Tibial nerve (tissue), 4 donors: ENCODE data around the gene GTPBP4. TPM values are rescaled to one million over a fixed set of nuclear protein-coding genes. Genes with fewer than 3 reads are reported as not detected.

Experiments
- DNase-seq, 2 donors: peaks; one replicate each; pipeline ENCODE4 v3.0.0-alpha.2; 2019; ENCODE audit warnings: low spot score in 2 of 2
- H3K27ac ChIP-seq, 4 donors: fragments of 200-600 bp; sonication (generic) in 3 of 4; one replicate each; pipeline ENCODE4 v1.5.1; 2017 to 2019; ENCODE audit warnings: mild to moderate bottlenecking in 1 of 4
- H3K27me3 ChIP-seq, 2 donors: fragments of 200-600 bp; sonication (generic) in 1 of 2; one replicate each; pipeline versions ENCODE4 v1.5.1 to v1.6.0; 2017 to 2019
- H3K36me3 ChIP-seq, 3 donors: fragments of 200-600 bp; sonication (generic); one replicate each; pipeline ENCODE4 v1.5.1; 2018 to 2019
- H3K4me1 ChIP-seq, 4 donors: fragments of 200-600 bp; sonication (generic) in 3 of 4; one replicate each; pipeline ENCODE4 v1.5.1; 2017 to 2019
- H3K4me3 ChIP-seq, 4 donors: fragments of 200-600 bp; sonication (generic) in 3 of 4; one replicate each; pipeline ENCODE4 v1.5.1; 2017 to 2019; ENCODE audit warnings: mild to moderate bottlenecking in 1 of 4, moderate library complexity in 1 of 4
- H3K9me3 ChIP-seq, 4 donors: fragments of 200-600 bp; sonication (generic) in 3 of 4; one replicate each; pipeline ENCODE4 v1.5.1; 2017 to 2019
- CTCF ChIP-seq, 5 experiments: fragments of 200-600 bp in 3 of 5; fragments of 450-650 bp in 2 of 5; sonication (generic) in 3 of 5; IDR thresholded peaks; one replicate each; pipeline ENCODE4 v1.5.1; 2016 to 2019; ENCODE audit warnings: antibody characterized with exemption in 5 of 5, mild to moderate bottlenecking in 3 of 5, moderate library complexity in 2 of 5
- EP300 ChIP-seq, 2 donors: sonication (generic); formaldehyde crosslinking; IDR thresholded peaks; one replicate each; pipeline ENCODE4 v1.6.1; 2017; ENCODE audit warnings: antibody characterized with exemption in 2 of 2, mild to moderate bottlenecking in 1 of 2
- POLR2A ChIP-seq, 2 donors: fragments of 450-650 bp; IDR thresholded peaks; one replicate each; pipeline ENCODE4 v1.6.1; 2017; ENCODE audit warnings: antibody characterized with exemption in 2 of 2, mild to moderate bottlenecking in 2 of 2, moderate library complexity in 2 of 2
- WGBS, 2 donors: methylation state at CpG; one replicate each; pipeline ENCODE4 v1.1.5; 2018; 5-methylcytosine and 5-hydroxymethylcytosine counted together
- total RNA-seq, 4 donors: library from RNA; depleted of rRNA; stranded (reverse); fragments of >200 nt; gene quantifications; one replicate each; pipeline ENCODE4 v1.1.0, GENCODE V29; 2016

The GTPBP4 gene
- total RNA-seq, 4 donors from 2014 or later: 19.0 to 45.0 (median 33.9) TPM

GRCh38 chr10:953836-954235, 34.4 kb upstream of the GTPBP4 start:
- Histone ChIP-seq H3K4me3 (no peak overlapping the region), H3K4me1 (no peaks in the 10 kb centered on the region), H3K27ac (no peak overlapping the region), H3K9me3 (no peaks in the 10 kb centered on the region), H3K27me3 (no peaks in the 10 kb centered on the region), H3K36me3 (no peaks in the 10 kb centered on the region)
- no peak for TF ChIP-seq POLR2A (IDR thresholded peaks at IDR 0.05)
- no peak for TF ChIP-seq EP300 (IDR thresholded peaks at IDR 0.05)
- no peak for TF ChIP-seq CTCF (IDR thresholded peaks at IDR 0.05)
- 76 to 78% methylated on average over 10 to 11 of the region's 11 CpGs for WGBS, 2 donors
- no peak for DNase-seq

DNA sequence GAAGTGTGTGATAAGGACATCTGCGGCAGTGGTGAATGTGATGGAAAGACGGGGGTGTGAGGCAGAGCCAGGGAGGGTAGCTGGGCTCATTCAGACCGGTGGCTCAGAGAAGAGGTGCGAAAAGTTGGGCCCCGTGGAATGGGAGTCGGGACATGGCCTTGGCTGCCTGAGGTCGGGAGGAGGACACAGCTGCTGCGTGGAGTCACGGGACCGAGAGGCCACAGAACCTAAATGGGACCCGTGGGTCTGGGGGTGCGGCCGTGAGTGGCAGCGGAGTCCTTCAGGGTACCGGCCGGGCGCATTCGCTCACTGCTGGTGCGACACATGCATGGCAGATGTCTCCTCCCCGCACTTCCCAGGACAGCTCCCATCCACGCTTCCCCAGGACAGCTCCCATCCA, 33.8 kb upstream of the GTPBP4 start:
- Histone ChIP-seq H3K9me3 (no peaks in the 10 kb centered on the region), H3K4me3 (no peak overlapping the region), H3K36me3 (no peaks in the 10 kb centered on the region), H3K4me1 (no peaks in the 10 kb centered on the region), H3K27me3 (no peaks in the 10 kb centered on the region), H3K27ac (no peak overlapping the region)
- TF ChIP-seq CTCF (IDR thresholded peaks at IDR 0.05) (no peak), EP300 (IDR thresholded peaks at IDR 0.05) (no peak), POLR2A (IDR thresholded peaks at IDR 0.05) (no peak)
- DNase-seq: no peak
- WGBS, 2 donors: 87% methylated on average over 13 to 21 of the region's 21 CpGs

GRCh38 chr10:955127-955819, 33.0 kb upstream of the GTPBP4 start:
- WGBS, 2 donors: 38 to 42% methylated on average over 13 of the region's 13 CpGs

GRCh38 chr10:955820-956217, 32.4 kb upstream of the GTPBP4 start:
- no peak for DNase-seq
- no peak for TF ChIP-seq CTCF (IDR thresholded peaks at IDR 0.05)
- no peak for TF ChIP-seq POLR2A (IDR thresholded peaks at IDR 0.05)
- TF ChIP-seq EP300 (IDR thresholded peaks at IDR 0.05): no peak
- WGBS, 2 donors: 67 to 71% methylated on average over 9 of the region's 9 CpGs
- no peaks in the 10 kb centered on the region for H3K9me3 ChIP-seq
- no peak overlapping the region for H3K4me3 ChIP-seq
- H3K36me3 ChIP-seq: no peaks in the 10 kb centered on the region
- H3K27ac ChIP-seq: no peak overlapping the region
- H3K27me3 ChIP-seq: no peaks in the 10 kb centered on the region
- no peaks in the 10 kb centered on the region for H3K4me1 ChIP-seq

More at GRCh38 chr10:955127-955819, 33.0 kb upstream of the GTPBP4 start:
- no peaks in the 10 kb centered on the region for H3K36me3 ChIP-seq
- TF ChIP-seq POLR2A (IDR thresholded peaks at IDR 0.05) (no peak), EP300 (IDR thresholded peaks at IDR 0.05) (no peak), CTCF (IDR thresholded peaks at IDR 0.05) (no peak)
- no peak overlapping the region for H3K27ac ChIP-seq
- no peak overlapping the region for H3K4me3 ChIP-seq
- no peak for DNase-seq
- no peaks in the 10 kb centered on the region for H3K27me3 ChIP-seq
- H3K4me1 ChIP-seq: no peaks in the 10 kb centered on the region
- no peaks in the 10 kb centered on the region for H3K9me3 ChIP-seq

GRCh38 chr10:958106-958505, 30.1 kb upstream of the GTPBP4 start:
- Histone ChIP-seq H3K36me3 (no peaks in the 10 kb centered on the region), H3K4me3 (no peak overlapping the region), H3K9me3 (no peaks in the 10 kb centered on the region), H3K27me3 (no peaks in the 10 kb centered on the region), H3K27ac (no peak overlapping the region), H3K4me1 (no peaks in the 10 kb centered on the region)
- TF ChIP-seq CTCF (IDR thresholded peaks at IDR 0.05) (no peak), POLR2A (IDR thresholded peaks at IDR 0.05) (no peak), EP300 (IDR thresholded peaks at IDR 0.05) (no peak)
- WGBS, 2 donors: 93 to 96% methylated on average over 7 to 9 of the region's 9 CpGs
- no peak for DNase-seq
